K562 (cell line): ENCODE results near the gene ADTRP. TPM values are rescaled to one million over a fixed set of nuclear protein-coding genes. Genes with fewer than 3 reads are reported as not detected.

Source experiments
- CSDE1 ChIP-seq, 2 experiments: fragments of 450-650 bp; IDR thresholded peaks; 2 replicates each; pipeline ENCODE4 v1.6.1; 2016; ENCODE audit warnings: mild to moderate bottlenecking in 1 of 2
- EWSR1 ChIP-seq: fragments of 450-650 bp; IDR thresholded peaks from 2 replicates; pipeline ENCODE4 v1.6.1; 2018; ENCODE audit warnings: borderline replicate concordance, mild to moderate bottlenecking, low read depth, moderate library complexity; ENCODE audit not compliant: partially characterized antibody
- MYNN ChIP-seq, 2 experiments: sonication (generic); formaldehyde crosslinking in 1 of 2; IDR thresholded peaks; 2 replicates each; pipeline versions ENCODE4 v1.5.0 to v1.6.1; 2016 to 2020; ENCODE audit warnings: antibody characterized with exemption in 1 of 2, missing genetic modification reagents in 1 of 2
- PCBP2 ChIP-seq: fragments of 200-400 bp; formaldehyde crosslinking; IDR thresholded peaks from 2 replicates; pipeline ENCODE4 v1.6.1; 2018; ENCODE audit warnings: low read length, low read depth, mild to moderate bottlenecking, moderate library complexity; ENCODE audit not compliant: poor library complexity, severe bottlenecking
- RBBP5 ChIP-seq: fragments of 200-600 bp; sonication (generic); IDR thresholded peaks from 2 replicates; pipeline ENCODE4 v1.6.1; 2012; ENCODE audit warnings: borderline replicate concordance, mild to moderate bottlenecking, low read length, control low read depth, inconsistent platforms; ENCODE audit not compliant: insufficient read depth, poor library complexity, severe bottlenecking
- ZBTB33 ChIP-seq: sonication (generic); formaldehyde crosslinking; IDR thresholded peaks from 2 replicates; pipeline ENCODE4 v1.8.1; 2023; ENCODE audit warnings: mild to moderate bottlenecking, missing genetic modification reagents
- ZNF583 ChIP-seq: fragments of 250-450 bp; sonication (Bioruptor Pico); IDR thresholded peaks from 2 replicates; pipeline ENCODE4 v1.4.0; 2020
- polyA plus RNA-seq, 8 experiments: library from polyadenylated mRNA; depleted of rRNA in 4 of 8; stranded (reverse) in 5 of 8; unstranded in 3 of 8; fragments of >200 nt; fragmentation: Nextera tagmentation in 2 of 8; fragmentation: Illumina TruSeq in 1 of 8; extraction: Ambion mirVana in 2 of 8; extraction: Trizol in 1 of 8; gene quantifications; 2 replicates each; pipeline versions ENCODE4 v1.2.1 to v1.2.3, GENCODE V29; 2011 to 2014; ENCODE audit warnings: inconsistent platforms in 1 of 8, missing spikeins in 1 of 8
- total RNA-seq, 7 experiments: library from RNA; depleted of rRNA in 6 of 7; stranded (reverse); fragments of >200 nt in 6 of 7; fragmentation: Illumina TruSeq in 2 of 7; extraction: Trizol in 2 of 7; gene quantifications; 2 replicates each; pipeline versions ENCODE4 v1.2.1 to v1.2.3, GENCODE V29; 2011 to 2021; ENCODE audit warnings: low replicate concordance in 1 of 7

Gene ADTRP
- total and polyA plus RNA-seq, 9 of the 15 experiments (the other 6 are each of a cell fraction or from before 2014, with no cell fraction given), result 7.4 to 24.0 (median 13.6) TPM

- TF ChIP-seq ZBTB33 (CRISPR knock-in tag) (peak; percentile 11; the same call in 1 of the 2 replicates), ZNF583 (CRISPR knock-in tag) (no peak), PCBP2 (no peak), EWSR1 (no peak), MYNN (IDR thresholded peaks at IDR 0.05) (no peak), MYNN (CRISPR knock-in tag; IDR thresholded peaks at IDR 0.05) (no peak), RBBP5 (peak; percentile 7), CSDE1 (IDR thresholded peaks at IDR 0.05) (no peak)
Measured at GRCh38 chr6:11770546-11771466, 7.8 kb downstream of the ADTRP start (continued).
